ENCODE data around the gene STX4.
"Not testable (repeated sequence)": the region's sequence is repeated elsewhere in the genome, so short reads cannot be mapped to it uniquely, and the experiment has no call there.

Gene STX4

GRCh38 chr16:30998852-30999761, 34.3 kb upstream of the STX4 start:
- FAIRE-seq, result no peak
- DNase-seq (ENCODE audit: low spot score), result no peak

DNA sequence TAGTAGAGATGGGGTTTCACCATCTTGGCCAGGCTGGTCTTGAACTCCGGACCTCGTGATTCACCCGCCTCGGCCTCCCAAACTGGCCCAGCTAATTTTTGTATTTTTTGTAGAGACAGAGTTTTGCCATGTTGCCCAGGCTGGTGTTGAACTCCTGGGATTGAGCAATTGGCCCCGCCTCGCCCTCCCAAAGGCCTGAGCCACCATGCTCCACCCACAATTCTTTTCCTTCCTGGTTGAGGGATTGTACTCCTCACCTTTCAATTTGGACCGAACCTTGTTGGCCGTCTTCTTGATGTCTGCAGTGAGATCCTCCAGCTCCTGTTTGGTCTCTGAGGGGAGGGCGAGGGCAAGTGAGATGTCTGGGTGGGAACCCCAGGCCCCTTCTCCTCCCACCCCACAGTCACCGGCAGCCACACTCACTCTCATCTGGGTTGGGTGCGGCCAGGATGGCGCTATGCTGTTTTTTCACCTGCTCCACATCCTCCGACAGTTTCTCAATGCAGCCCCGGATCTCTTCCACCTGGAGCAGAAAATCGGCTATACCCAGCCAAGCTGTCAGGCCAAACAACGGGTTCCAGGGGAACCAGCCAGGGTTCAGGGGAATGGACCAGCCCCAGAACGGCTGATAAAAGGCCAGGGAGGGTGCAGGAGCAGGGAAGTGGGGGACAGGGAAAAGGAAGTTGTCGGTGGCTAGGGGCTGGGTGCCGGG, 32.5 kb upstream of the STX4 start:
- DNase-seq (ENCODE audit: low spot score) (no peak), FAIRE-seq (no peak)

GRCh38 chr16:31001507-31002249, 31.7 kb upstream of the STX4 start:
- DNase-seq (ENCODE audit: low spot score) (no peak), FAIRE-seq (no peak)

DNA sequence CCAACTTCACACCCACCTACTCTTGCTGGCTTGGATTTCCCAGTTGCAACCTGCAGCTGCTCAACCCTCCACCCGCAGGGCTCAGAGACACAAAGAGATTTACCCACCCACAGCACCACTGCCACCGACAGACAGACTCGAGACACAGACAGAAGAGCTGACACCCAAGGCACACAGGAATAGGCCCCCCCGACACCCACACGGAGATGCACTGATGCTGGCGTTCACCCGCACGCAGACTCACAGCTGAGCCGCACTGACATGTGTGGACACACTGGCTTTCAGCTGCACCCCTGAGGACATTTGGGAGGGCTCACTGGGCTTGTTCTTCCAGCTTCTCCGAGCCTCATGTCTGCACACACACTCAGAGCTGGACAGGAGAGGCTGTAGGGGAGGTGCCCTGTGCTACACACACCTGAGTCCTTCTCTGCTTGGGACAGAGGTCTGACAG, 31.1 kb upstream of the STX4 start:
- no peak for FAIRE-seq
- no peak for DNase-seq (ENCODE audit: low spot score)

DNA sequence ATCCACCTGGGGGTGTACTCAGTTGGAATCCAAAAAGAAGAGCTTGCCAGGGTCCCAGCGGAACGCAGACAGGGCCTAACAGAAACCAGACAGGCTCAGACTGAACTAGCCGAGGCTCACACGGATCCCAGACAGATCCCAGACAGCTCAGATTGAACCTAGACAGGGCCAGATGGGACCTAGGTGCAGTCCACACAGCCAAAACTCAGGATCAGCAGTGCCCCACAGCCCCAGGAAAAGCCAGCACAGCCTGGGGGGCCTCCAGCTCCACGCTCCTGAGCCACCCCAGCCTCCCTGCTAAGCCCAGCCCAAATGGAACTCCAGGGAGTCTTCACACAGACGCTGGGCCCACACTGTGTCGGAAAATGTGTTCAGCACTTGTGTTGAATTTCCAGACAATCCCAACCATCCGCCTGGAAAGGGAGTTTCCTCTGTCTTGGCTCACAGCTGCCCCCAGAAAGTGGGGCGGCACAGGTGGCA, 30.5 kb upstream of the STX4 start:
- FAIRE-seq (no peak), DNase-seq (ENCODE audit: low spot score) (no peak)

DNA sequence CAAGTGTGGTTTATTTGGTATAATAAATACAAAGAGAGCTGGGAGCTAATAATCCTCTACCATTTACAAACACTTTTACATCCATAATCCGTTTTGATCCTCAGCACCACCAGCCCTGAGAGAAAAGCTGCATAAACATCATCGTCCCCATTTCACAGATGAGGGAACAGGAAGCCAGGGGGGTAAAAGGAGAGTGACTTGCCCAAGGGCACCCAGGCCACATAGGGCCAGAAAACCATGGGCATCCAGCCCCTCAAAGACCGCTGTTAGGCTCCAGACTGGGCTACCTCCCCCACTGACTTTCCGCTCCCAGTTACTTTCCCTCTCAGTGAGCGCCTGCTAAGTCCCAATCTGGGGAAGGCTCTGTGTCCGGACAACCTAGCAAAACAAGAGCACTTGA, 29.6 kb upstream of the STX4 start:
- DNase-seq (ENCODE audit: low spot score) (no peak), FAIRE-seq (no peak)

GRCh38 chr16:31004658-31005057, 28.7 kb upstream of the STX4 start:
- no peak for DNase-seq (ENCODE audit: low spot score)
- FAIRE-seq, result no peak

GRCh38 chr16:31005350-31006085, 27.8 kb upstream of the STX4 start:
- FAIRE-seq (no peak), DNase-seq (ENCODE audit: low spot score) (no peak)

DNA sequence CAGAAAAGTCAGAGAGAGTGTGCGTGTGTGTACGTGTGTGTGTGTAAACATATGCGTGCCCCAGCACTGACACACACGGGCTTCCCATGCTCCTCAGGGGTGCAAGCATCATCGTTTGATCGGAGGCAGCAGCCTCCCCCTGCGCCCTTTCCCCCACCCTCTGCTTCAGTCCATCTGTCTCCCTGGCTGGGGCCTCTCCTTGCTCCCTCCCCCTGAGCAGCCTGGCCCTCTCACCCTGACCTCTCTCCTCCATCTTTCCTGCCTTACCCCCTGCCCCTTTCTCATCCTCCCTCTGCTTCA, 27.3 kb upstream of the STX4 start:
- no peak for FAIRE-seq
- DNase-seq (ENCODE audit: low spot score), result no peak

- FAIRE-seq, result peak; percentile 13
- DNase-seq (ENCODE audit: low spot score), result no peak
These were observed 26.8 kb upstream of the STX4 start for GRCh38 chr16:31006589-31006988.

DNA sequence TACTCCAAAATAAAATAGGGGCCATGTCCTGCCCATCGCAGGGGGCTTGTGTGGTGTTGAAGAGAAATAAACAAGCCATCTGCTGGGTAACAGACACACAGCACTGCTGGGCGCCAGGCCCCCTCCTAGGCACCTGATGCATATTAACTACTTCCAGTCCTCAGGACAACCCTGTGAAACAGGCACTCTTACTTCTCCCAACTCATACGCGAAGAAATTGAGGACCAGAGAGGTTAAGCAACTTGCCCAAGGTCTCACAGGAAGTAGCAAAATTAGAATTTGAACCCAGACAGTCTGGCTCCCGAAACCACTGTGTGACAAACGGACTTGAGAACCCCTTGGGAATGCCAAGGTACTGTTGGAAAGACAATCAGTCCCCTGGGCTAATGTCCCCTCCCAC, 25.7 kb upstream of the STX4 start:
- FAIRE-seq, result no peak
- no peak for DNase-seq (ENCODE audit: low spot score)

DNA sequence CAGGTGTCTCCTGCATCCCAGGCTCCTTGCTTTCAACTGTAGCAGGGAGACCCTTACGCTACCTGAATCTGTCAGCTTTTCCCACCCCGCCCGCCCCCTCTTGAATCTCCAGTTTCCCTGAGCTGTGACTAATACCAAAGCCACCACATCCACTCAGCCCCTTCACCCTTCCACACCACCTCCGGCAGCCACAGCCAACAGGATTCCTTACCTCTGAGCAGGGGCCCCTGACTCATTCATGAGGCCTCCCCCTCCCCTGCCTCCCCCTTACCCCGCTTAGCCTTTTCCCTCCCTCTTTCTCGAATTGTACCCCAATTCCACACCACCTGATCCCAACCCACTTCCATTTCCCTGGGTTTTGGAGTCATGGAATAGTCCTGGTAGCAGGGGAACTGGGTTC, 25.2 kb upstream of the STX4 start:
- DNase-seq (ENCODE audit: low spot score) (peak; percentile 84), FAIRE-seq (no peak)

- DNase-seq (ENCODE audit: low spot score) (no peak), FAIRE-seq (no peak)
These were observed 24.8 kb upstream of the STX4 start for GRCh38 chr16:31008551-31008950.

DNA sequence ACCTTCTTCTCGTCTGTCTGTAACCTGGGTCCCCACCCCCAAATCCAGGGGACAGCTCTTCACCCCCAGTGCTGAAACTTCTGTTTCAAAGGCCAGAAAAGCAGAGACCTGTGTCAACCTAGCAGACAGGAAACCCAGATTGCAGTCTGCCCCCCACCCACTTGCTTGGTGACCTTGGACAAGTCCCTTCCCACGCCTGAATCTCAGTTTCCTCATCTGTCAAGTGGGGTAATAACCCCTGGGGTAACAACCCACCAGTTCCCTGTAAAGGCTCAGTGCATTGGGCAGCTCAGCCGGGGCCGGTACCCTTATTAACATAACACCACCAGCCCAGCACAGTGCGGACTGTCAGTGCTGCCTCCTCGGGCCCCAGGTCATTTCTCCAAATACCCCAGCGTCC, 24.2 kb upstream of the STX4 start:
- FAIRE-seq (no peak), DNase-seq (ENCODE audit: low spot score) (no peak)

DNA sequence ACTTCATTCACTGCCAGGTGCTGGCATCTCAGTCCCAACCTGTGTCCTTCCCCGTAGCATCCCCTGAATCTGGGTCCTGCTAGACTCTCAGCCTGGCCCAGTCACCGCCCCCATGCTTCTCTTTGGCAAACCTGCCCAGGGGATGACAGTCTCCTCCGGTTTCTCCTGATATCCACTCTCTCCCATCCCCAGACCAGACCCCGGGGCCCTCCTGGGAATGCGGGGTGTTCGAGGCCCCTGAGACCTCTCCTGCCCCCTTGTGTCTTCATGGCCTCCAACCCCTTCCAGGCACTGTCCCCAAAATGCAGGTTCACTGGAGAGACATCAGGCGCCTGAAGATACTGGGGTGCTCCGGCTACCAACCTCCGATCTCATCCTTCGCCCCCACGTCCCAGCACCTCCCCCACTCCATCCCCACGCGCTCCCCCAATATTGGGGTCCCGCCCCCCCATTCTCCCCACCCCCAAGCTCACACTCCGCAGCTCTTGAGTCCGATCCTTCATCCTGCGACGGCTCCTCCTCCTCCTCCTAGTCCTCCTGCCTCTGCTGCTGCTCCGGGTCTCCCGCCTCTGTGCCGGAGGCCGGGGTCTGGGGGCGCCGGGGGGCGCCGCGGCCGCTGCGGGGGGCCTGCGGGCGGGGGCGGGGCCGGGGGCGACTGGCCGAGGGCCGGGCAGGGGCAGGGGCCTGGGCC, 23.3 kb upstream of the STX4 start:
- FAIRE-seq (no peak), DNase-seq (ENCODE audit: low spot score) (no peak)

DNA sequence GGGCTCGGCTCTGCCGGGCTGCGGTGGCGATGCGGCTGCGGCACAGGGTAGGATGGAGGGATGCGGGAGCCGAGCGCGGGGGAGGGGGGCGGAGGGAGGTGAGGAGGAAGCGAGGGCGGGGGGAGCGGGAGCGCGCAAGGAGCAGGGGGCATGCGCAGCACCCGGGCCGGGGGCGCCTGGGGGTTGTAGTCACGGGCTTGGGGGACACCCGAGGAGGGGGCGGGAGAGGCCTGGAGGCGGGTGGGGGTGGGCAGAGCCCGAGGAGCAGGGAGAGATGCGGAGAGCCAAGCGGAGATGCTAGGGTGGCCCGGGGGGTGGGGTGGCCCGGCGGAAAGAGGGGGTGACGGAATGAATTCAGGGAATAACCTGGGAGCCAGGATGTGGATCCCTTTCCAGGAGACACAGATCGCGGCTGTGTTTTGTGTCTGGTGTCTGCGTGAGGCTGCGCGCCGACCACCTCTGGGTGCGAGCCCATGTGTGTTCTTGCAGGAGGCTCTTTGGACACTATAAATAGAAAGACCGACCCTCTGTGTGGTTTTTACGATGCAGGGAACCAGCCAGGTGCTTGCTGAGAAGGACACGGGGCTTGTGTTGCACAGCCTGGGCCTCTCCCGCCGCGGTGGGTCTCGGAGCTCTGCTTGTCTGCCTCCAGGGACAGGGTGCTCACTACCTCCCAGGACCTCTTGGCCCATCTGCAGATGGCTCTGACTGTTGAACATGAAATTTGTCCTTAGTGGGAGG, 22.6 kb upstream of the STX4 start, which contains the start of gene STX1B:
Gene STX1B (minus strand): TSS at position 54 of the 741 bp plus-strand sequence. CDS start 242 bp downstream, outside the sequence.
- peak; percentile 37 for DNase-seq (ENCODE audit: low spot score)
- FAIRE-seq, result no peak

DNA sequence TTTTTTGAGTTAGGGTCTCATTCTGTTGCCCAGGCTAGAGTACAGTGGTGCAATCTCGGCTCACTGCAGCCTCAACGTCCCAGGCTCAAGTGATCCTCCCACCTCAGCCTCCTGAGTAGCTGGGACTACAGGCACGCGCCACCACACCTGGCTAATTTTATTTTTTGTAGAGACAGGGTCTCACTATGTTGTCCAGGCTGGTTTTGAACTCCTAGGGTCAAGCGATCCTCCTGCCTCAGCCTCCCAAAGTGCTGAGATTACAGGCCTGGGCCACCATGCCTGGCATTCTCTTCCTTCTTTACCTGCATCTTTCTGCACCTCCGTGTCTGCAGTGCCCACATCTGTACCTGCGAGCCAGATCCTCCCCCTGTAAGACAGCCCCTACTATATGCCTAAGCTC, 21.5 kb upstream of the STX4 start:
- FAIRE-seq; DNase-seq (ENCODE audit: low spot score): not testable (repeated sequence)

- not testable (repeated sequence) for FAIRE-seq; DNase-seq (ENCODE audit: low spot score)
These were observed 20.1 kb upstream of the STX4 start for GRCh38 chr16:31013292-31013691.

GRCh38 chr16:31016018-31016417, 17.3 kb upstream of the STX4 start:
- FAIRE-seq (no peak), DNase-seq (ENCODE audit: low spot score) (no peak)

GRCh38 chr16:31017756-31018155, 15.6 kb upstream of the STX4 start:
- not testable (repeated sequence) for DNase-seq (ENCODE audit: low spot score); FAIRE-seq

Data from urothelium cell line (cell line).